Measurements from ENCODE around the gene TXNRD1. TPM values are rescaled to one million over a fixed set of nuclear protein-coding genes. Genes with fewer than 3 reads are reported as not detected.
"Not testable (repeated sequence)": the region's sequence is repeated elsewhere in the genome, so short reads cannot be mapped to it uniquely, and the experiment has no call there.

The TXNRD1 gene
- total RNA-seq, 4 donors from 2014 or later, result 33.1 to 52.1 (median 39.4) TPM

DNA sequence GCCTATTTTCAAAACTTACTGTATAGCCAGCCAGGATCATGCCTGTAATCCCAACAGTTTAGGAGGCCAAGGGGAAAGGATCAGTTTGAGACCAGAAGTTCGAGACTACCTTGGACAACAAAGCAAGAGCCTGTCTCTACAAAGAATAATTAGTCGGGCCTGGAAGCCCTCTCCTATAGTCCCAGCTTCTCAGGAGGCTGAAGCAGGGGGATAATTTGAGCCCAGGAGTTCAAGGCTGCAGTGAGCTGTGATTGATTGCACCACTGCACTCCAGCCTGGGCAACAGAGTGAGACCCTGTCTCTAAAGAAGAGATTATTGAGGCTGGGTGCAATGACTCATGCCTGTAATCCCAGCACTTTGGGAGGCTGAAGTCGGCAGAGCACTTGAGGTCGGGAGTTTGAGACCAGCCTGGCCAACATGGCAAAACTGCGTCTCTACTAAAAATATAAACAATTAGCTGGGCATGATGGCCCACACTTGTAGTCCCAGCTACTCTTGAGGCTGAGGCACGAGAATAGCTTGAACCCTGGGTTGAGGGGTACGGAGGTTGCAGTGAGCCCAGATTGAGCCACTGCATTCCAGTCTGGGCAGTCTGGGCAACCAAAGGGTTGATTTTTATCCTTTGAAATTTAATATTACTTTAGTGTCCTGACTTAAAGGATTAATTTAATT lies 102.1 kb downstream of the TXNRD1 start:
- no peaks in the 10 kb centered on the region for H3K9me3 ChIP-seq
- H3K36me3 ChIP-seq, result peaks cover 89% of the 10 kb centered on the region
- DNase-seq (ENCODE audit: low spot score in 2 of 2), result no peak
- TF ChIP-seq, protein P1, sequence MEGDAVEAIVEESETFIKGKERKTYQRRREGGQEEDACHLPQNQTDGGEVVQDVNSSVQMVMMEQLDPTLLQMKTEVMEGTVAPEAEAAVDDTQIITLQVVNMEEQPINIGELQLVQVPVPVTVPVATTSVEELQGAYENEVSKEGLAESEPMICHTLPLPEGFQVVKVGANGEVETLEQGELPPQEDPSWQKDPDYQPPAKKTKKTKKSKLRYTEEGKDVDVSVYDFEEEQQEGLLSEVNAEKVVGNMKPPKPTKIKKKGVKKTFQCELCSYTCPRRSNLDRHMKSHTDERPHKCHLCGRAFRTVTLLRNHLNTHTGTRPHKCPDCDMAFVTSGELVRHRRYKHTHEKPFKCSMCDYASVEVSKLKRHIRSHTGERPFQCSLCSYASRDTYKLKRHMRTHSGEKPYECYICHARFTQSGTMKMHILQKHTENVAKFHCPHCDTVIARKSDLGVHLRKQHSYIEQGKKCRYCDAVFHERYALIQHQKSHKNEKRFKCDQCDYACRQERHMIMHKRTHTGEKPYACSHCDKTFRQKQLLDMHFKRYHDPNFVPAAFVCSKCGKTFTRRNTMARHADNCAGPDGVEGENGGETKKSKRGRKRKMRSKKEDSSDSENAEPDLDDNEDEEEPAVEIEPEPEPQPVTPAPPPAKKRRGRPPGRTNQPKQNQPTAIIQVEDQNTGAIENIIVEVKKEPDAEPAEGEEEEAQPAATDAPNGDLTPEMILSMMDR (IDR thresholded peaks at IDR 0.05), result no peak
- TF ChIP-seq EP300 (IDR thresholded peaks at IDR 0.05), result no peak
- no peak for TF ChIP-seq POLR2AphosphoS5 (IDR thresholded peaks at IDR 0.05)
- no peak for TF ChIP-seq POLR2A (IDR thresholded peaks at IDR 0.05)
- no peaks in the 10 kb centered on the region for H3K4me1 ChIP-seq
- no peaks in the 10 kb centered on the region for H3K27me3 ChIP-seq
- 98% methylated on average over 7 of the region's 7 CpGs for WGBS
- no peak overlapping the region for H3K4me3 ChIP-seq
- no peak overlapping the region for H3K27ac ChIP-seq

DNA sequence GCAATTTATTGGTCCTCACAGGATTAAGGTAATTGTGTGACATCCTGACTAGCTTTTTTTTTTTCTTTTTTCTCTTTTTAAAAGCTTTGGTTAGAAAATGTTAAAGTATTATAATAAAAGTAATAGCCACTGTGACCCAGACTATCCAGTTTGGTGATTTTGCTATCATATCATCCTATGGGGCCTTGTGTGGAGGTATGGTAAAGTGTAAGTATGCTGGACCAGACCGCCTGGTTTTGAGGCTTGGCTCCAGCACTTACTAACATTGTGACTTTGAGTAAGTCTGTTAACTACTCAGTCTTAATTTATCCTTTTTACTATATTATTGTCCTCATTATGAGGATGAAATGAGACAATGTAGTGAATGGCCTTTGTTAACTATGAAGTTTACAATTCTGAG lies 103.4 kb downstream of the TXNRD1 start:
- no peak overlapping the region for H3K27ac ChIP-seq
- DNase-seq (ENCODE audit: low spot score in 2 of 2), result no peak
- H3K36me3 ChIP-seq, result peaks cover 77% of the 10 kb centered on the region
- no peaks in the 10 kb centered on the region for H3K27me3 ChIP-seq
- H3K9me3 ChIP-seq, result no peaks in the 10 kb centered on the region
- H3K4me1 ChIP-seq, result no peaks in the 10 kb centered on the region
- 85% methylated on average over 1 of the region's 1 CpG for WGBS
- TF ChIP-seq POLR2AphosphoS5 (IDR thresholded peaks at IDR 0.05) (no peak), POLR2A (IDR thresholded peaks at IDR 0.05) (no peak), EP300 (IDR thresholded peaks at IDR 0.05) (no peak)
- TF ChIP-seq, protein P1 (IDR thresholded peaks at IDR 0.05), result no peak
- H3K4me3 ChIP-seq, result no peak overlapping the region

DNA sequence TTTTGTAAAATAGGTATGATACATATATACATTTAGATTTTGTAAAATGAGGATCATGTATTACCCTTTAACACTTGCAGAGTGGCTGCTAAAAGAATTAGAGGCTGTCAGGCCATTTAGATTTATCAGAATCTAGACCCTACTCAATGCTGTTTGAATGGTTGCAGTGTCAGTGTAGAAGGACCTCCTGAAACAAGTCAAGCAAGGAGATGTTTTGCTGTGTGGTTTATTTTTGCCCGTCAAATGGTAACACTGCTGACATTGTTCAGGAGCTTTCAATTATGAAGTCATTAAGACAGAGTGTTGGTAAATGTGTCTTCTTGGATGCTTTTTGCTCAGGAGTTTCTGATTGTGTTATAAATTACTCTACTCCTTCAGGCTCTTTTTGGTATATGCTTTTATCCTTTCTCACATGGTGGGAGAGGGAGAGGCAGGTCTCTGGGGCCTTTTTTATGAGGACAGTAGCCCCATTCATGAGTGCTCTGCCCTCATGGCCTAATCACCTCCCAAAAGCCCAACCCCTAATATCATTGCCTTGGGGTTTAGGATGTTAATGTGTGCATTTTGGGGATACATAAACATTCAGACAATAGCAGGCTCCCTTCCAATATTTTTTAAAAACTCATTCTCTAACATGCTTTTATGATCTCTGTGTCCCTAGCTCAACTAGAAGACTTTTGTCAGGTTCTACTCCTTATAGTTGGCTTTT lies 104.5 kb downstream of the TXNRD1 start:
- H3K4me3 ChIP-seq, result no peak overlapping the region
- WGBS, result 68% methylated on average over 1 of the region's 1 CpG
- no peaks in the 10 kb centered on the region for H3K9me3 ChIP-seq
- TF ChIP-seq, protein P1 (IDR thresholded peaks at IDR 0.05), result no peak
- H3K27me3 ChIP-seq, result no peaks in the 10 kb centered on the region
- H3K27ac ChIP-seq, result no peak overlapping the region
- H3K4me1 ChIP-seq, result no peaks in the 10 kb centered on the region
- peaks cover 75% of the 10 kb centered on the region for H3K36me3 ChIP-seq
- no peak for DNase-seq (ENCODE audit: low spot score in 2 of 2)

DNA sequence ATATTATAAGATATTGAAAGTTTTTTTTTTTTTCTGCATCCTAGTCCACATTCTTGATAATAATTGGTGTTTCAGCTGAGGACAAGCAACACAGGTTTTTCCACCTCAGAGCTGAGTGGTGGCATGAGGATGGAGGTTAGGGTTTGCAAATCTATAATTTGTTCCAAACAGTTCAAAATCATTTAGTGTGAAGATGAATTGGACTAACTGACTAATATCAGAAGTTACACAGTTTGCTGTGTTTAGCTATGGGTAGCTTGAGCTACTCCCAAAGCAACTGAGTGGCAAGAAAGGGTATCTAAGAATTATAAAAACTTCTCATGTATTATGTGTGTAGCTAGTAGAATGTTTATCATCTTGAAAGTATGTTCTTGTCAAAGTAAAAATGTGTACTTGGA lies 105.0 kb downstream of the TXNRD1 start:
- no peak for TF ChIP-seq POLR2A (IDR thresholded peaks at IDR 0.05)
- TF ChIP-seq POLR2AphosphoS5 (IDR thresholded peaks at IDR 0.05), result no peak
- TF ChIP-seq, protein P1 (IDR thresholded peaks at IDR 0.05), result no peak
- TF ChIP-seq EP300 (IDR thresholded peaks at IDR 0.05), result no peak
- no peaks in the 10 kb centered on the region for H3K4me1 ChIP-seq
- no peak for DNase-seq (ENCODE audit: low spot score in 2 of 2)
- no peak overlapping the region for H3K4me3 ChIP-seq
- no peaks in the 10 kb centered on the region for H3K9me3 ChIP-seq
- H3K27ac ChIP-seq, result no peak overlapping the region
- H3K27me3 ChIP-seq, result no peaks in the 10 kb centered on the region
- peaks cover 75% of the 10 kb centered on the region for H3K36me3 ChIP-seq

DNA sequence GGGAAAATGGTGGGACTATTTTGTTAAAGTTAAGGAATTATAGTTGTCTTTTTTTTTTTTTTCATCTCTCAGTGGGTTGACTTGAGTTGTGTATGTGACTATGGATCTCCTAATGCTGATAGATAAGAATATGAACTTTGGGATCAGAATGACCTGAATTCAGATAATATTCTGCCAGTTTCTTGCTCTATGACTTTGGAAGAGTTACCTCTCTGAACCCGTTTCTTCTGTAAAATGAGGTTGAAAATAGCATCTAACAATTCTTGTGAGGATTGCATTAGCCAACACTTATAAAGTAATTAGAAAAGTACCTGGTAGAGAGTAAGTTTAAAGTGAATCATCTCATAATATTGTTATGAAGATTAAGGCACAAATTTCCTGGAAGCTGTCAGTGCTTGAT lies 106.4 kb downstream of the TXNRD1 start:
- 100% methylated on average over 1 of the region's 1 CpG for WGBS
- no peak for TF ChIP-seq POLR2A (IDR thresholded peaks at IDR 0.05)
- TF ChIP-seq, protein P1 (IDR thresholded peaks at IDR 0.05), result no peak
- no peak for TF ChIP-seq EP300 (IDR thresholded peaks at IDR 0.05)
- no peak for TF ChIP-seq POLR2AphosphoS5 (IDR thresholded peaks at IDR 0.05)
- Histone ChIP-seq H3K27ac (no peak overlapping the region), H3K9me3 (no peaks in the 10 kb centered on the region), H3K27me3 (no peaks in the 10 kb centered on the region), H3K36me3 (peaks cover 77% of the 10 kb centered on the region), H3K4me1 (no peaks in the 10 kb centered on the region), H3K4me3 (no peak overlapping the region)
- DNase-seq (ENCODE audit: low spot score in 2 of 2), result no peak

DNA sequence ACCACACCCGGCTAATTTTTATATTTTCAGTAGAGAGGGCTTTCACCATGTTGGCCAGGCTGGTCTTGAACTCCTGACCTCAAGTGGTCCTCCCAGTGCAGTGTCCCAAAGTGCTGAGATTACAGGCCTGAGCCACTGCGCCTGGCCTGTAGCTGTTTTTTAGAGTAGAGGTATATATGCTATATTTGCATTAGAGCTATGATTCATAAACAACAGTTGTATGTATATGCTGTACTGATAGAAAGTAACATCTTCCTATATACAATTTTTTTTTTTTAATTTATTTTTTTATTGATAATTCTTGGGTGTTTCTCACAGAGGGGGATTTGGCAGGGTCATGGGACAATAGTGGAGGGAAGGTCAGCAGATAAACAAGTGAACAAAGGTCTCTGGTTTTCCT lies 107.0 kb downstream of the TXNRD1 start:
- H3K27me3 ChIP-seq; H3K4me1 ChIP-seq; DNase-seq (ENCODE audit: low spot score in 2 of 2); H3K9me3 ChIP-seq; H3K27ac ChIP-seq; H3K4me3 ChIP-seq: not testable (repeated sequence)
- WGBS, result 95% methylated on average over 2 of the region's 2 CpGs
- peaks cover 77% of the 10 kb centered on the region for H3K36me3 ChIP-seq
